HCT116 (cell line): ENCODE measurements around the gene ATG2B.

Source experiments
- EGR1 ChIP-seq: IDR thresholded peaks from 2 replicates; pipeline ENCODE4 v1.6.1; 2012; ENCODE audit warnings: low read depth
- EZH2 ChIP-seq: fragments of 200-600 bp; sonication (generic); IDR thresholded peaks from 2 replicates; pipeline ENCODE4 v1.6.1; 2017; ENCODE audit warnings: antibody characterized with exemption, mixed run types
- JUND ChIP-seq: IDR thresholded peaks from 2 replicates; pipeline ENCODE4 v1.6.1; 2012
- POLR2A ChIP-seq: IDR thresholded peaks from 2 replicates; pipeline ENCODE4 v1.7.0; 2011; ENCODE audit warnings: borderline replicate concordance; ENCODE audit not compliant: insufficient read depth, insufficient read length; ENCODE audit errors: extremely low read depth
- POLR2AphosphoS5 ChIP-seq: IDR thresholded peaks from 2 replicates; pipeline ENCODE4 v1.6.1; 2011; ENCODE audit warnings: mild to moderate bottlenecking, low read depth, low read length, moderate library complexity
- SRF ChIP-seq: IDR thresholded peaks from 2 replicates; pipeline ENCODE4 v1.6.1; 2012; ENCODE audit warnings: low read depth
- TF ChIP-seq, protein P1 (sequence below): IDR thresholded peaks from 2 replicates; pipeline ENCODE4 v1.6.1; 2012; ENCODE audit warnings: low read depth
- TF ChIP-seq, protein P2 (sequence below), 3 experiments: fragments of 200-600 bp in 1 of 3; sonication (generic) in 1 of 3; IDR thresholded peaks in 2 of 3; conservative IDR thresholded peaks in 1 of 3; 2 replicates each; pipeline ENCODE4 v1.5.1; 2012 to 2017; ENCODE audit warnings: low read depth in 2 of 3, low read length in 2 of 3, antibody characterized with exemption in 1 of 3, borderline replicate concordance in 1 of 3, control low read depth in 1 of 3, mild to moderate bottlenecking in 1 of 3, mixed read lengths in 1 of 3, mixed run types in 1 of 3, moderate library complexity in 1 of 3; ENCODE audit not compliant: insufficient read depth in 1 of 3

DNA sequence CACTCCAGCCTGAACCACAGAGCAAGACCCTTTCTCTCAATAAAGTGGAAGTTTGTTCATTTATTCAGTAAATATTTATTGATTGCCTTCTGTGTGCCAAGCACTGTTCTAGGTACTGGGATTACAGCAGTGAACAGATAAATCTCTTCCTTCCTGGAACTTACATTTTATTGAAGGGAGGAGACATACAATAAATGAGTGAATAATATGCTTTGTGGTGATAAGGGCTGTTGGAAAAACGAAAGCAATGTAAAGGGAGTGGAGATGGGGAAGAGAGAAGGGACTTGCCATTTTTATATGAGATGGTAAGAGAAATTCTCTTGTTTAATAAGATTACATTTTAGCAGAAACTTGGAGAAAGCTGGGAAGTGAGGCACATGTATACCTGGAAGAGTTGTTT, 1.8 kb upstream of the ATG2B start:
- no peak for TF ChIP-seq EZH2
- TF ChIP-seq POLR2AphosphoS5: no peak
- no peak for TF ChIP-seq POLR2A
- no peak for TF ChIP-seq JUND
- TF ChIP-seq, protein P1, sequence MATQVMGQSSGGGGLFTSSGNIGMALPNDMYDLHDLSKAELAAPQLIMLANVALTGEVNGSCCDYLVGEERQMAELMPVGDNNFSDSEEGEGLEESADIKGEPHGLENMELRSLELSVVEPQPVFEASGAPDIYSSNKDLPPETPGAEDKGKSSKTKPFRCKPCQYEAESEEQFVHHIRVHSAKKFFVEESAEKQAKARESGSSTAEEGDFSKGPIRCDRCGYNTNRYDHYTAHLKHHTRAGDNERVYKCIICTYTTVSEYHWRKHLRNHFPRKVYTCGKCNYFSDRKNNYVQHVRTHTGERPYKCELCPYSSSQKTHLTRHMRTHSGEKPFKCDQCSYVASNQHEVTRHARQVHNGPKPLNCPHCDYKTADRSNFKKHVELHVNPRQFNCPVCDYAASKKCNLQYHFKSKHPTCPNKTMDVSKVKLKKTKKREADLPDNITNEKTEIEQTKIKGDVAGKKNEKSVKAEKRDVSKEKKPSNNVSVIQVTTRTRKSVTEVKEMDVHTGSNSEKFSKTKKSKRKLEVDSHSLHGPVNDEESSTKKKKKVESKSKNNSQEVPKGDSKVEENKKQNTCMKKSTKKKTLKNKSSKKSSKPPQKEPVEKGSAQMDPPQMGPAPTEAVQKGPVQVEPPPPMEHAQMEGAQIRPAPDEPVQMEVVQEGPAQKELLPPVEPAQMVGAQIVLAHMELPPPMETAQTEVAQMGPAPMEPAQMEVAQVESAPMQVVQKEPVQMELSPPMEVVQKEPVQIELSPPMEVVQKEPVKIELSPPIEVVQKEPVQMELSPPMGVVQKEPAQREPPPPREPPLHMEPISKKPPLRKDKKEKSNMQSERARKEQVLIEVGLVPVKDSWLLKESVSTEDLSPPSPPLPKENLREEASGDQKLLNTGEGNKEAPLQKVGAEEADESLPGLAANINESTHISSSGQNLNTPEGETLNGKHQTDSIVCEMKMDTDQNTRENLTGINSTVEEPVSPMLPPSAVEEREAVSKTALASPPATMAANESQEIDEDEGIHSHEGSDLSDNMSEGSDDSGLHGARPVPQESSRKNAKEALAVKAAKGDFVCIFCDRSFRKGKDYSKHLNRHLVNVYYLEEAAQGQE: no peak
- TF ChIP-seq, protein P2, sequence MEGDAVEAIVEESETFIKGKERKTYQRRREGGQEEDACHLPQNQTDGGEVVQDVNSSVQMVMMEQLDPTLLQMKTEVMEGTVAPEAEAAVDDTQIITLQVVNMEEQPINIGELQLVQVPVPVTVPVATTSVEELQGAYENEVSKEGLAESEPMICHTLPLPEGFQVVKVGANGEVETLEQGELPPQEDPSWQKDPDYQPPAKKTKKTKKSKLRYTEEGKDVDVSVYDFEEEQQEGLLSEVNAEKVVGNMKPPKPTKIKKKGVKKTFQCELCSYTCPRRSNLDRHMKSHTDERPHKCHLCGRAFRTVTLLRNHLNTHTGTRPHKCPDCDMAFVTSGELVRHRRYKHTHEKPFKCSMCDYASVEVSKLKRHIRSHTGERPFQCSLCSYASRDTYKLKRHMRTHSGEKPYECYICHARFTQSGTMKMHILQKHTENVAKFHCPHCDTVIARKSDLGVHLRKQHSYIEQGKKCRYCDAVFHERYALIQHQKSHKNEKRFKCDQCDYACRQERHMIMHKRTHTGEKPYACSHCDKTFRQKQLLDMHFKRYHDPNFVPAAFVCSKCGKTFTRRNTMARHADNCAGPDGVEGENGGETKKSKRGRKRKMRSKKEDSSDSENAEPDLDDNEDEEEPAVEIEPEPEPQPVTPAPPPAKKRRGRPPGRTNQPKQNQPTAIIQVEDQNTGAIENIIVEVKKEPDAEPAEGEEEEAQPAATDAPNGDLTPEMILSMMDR (IDR thresholded peaks at IDR 0.05 in 2 of 3, conservative IDR thresholded peaks at IDR 0.05 in 1 of 3; ENCODE audit: borderline replicate concordance in 1 of 3, insufficient read depth in 1 of 3, low read depth in 2 of 3, low read length in 2 of 3): no peak
- TF ChIP-seq SRF: no peak
- TF ChIP-seq EGR1: no peak
